ENCODE data around the gene PARVB.

GRCh38 chr22:43994006-43994405 lies 30.1 kb upstream of the PARVB start:
- TF ChIP-seq, protein P1, sequence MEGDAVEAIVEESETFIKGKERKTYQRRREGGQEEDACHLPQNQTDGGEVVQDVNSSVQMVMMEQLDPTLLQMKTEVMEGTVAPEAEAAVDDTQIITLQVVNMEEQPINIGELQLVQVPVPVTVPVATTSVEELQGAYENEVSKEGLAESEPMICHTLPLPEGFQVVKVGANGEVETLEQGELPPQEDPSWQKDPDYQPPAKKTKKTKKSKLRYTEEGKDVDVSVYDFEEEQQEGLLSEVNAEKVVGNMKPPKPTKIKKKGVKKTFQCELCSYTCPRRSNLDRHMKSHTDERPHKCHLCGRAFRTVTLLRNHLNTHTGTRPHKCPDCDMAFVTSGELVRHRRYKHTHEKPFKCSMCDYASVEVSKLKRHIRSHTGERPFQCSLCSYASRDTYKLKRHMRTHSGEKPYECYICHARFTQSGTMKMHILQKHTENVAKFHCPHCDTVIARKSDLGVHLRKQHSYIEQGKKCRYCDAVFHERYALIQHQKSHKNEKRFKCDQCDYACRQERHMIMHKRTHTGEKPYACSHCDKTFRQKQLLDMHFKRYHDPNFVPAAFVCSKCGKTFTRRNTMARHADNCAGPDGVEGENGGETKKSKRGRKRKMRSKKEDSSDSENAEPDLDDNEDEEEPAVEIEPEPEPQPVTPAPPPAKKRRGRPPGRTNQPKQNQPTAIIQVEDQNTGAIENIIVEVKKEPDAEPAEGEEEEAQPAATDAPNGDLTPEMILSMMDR (IDR thresholded peaks at IDR 0.05): no peak
- no peak for TF ChIP-seq POLR2A (IDR thresholded peaks at IDR 0.05)

All from uterus (tissue), 2 donors.